NCI-H526 treated with DMSO at 0.1 percent for 48 hours (cell line): ENCODE data around the gene SYP.

Source experiments
- DNase-seq: peaks from one replicate; lab custom pipeline; 2025; lab: John Stamatoyannopoulos, UW

Gene SYP

GRCh38 chrX:49220100-49220499 is 20.1 kb upstream of the SYP start:
- DNase-seq: no peak

GRCh38 chrX:49214996-49215526 is 15.1 kb upstream of the SYP start:
- DNase-seq: no peak

- DNase-seq: no peak
These were observed 14.4 kb upstream of the SYP start for GRCh38 chrX:49214416-49214815.

GRCh38 chrX:49212861-49213260 is 12.9 kb upstream of the SYP start:
- DNase-seq: no peak

- no peak for DNase-seq
These were observed 12.2 kb upstream of the SYP start for GRCh38 chrX:49212209-49212608.

- DNase-seq: no peak
These were observed 11.1 kb upstream of the SYP start for GRCh38 chrX:49211074-49211473.

GRCh38 chrX:49210406-49210805 is 10.4 kb upstream of the SYP start:
- DNase-seq: no peak

- DNase-seq: no peak
These were observed 9.7 kb upstream of the SYP start for GRCh38 chrX:49209434-49210251.

GRCh38 chrX:49208399-49208798 is 8.4 kb upstream of the SYP start:
- DNase-seq: no peak

- DNase-seq: no peak
These were observed 6.5 kb upstream of the SYP start for GRCh38 chrX:49206543-49206942.

- DNase-seq: no peak
These were observed 5.5 kb upstream of the SYP start for GRCh38 chrX:49205443-49205842.

GRCh38 chrX:49204709-49205108 is 4.7 kb upstream of the SYP start:
- no peak for DNase-seq

GRCh38 chrX:49204017-49204416 is 4.0 kb upstream of the SYP start:
- DNase-seq: no peak

- DNase-seq: no peak
These were observed 3.5 kb upstream of the SYP start for GRCh38 chrX:49203536-49203935.

- peak; percentile 74 for DNase-seq
These were observed 2.0 kb upstream of the SYP start for GRCh38 chrX:49202022-49202421.

GRCh38 chrX:49199315-49199595 is 738 bp downstream of the SYP start:
- no peak for DNase-seq

- no peak for DNase-seq
These were observed 1.3 kb downstream of the SYP start for GRCh38 chrX:49198540-49199314.

- no peak for DNase-seq
These were observed 2.4 kb downstream of the SYP start for GRCh38 chrX:49197543-49198087.

GRCh38 chrX:49193542-49193964 is 6.4 kb downstream of the SYP start:
- no peak for DNase-seq

- no peak for DNase-seq
These were observed 7.2 kb downstream of the SYP start for GRCh38 chrX:49192722-49193328.

GRCh38 chrX:49191574-49192011 is 8.4 kb downstream of the SYP start:
- no peak for DNase-seq

GRCh38 chrX:49190821-49191573 is 9.0 kb downstream of the SYP start:
- DNase-seq: peak; percentile 98
